AG10803 (cell line): ENCODE data around the gene PNP.
"Not testable (repeated sequence)": the region's sequence is repeated elsewhere in the genome, so short reads cannot be mapped to it uniquely, and the experiment has no call there.

ENCODE experiments used
- DNase-seq: peaks from one replicate; pipeline ENCODE4 v3.0.0; 2010; ENCODE audit warnings: low read depth
- H3K4me3 ChIP-seq: 2 replicates; pipeline ENCODE4 v1.5.1; 2011; ENCODE audit warnings: mild to moderate bottlenecking, low read length, control low read depth
- CTCF ChIP-seq: conservative IDR thresholded peaks from 2 replicates; pipeline ENCODE4 v1.5.1; 2011; ENCODE audit warnings: mild to moderate bottlenecking, low read length, control low read depth, inconsistent platforms

Gene PNP

GRCh38 chr14:20494935-20495766, 25.9 kb downstream of the PNP start:
- TF ChIP-seq CTCF, result no peak
- DNase-seq, result peak; percentile 44
- no peak overlapping the region for H3K4me3 ChIP-seq

- no peak for TF ChIP-seq CTCF
- DNase-seq, result no peak
- no peak overlapping the region for H3K4me3 ChIP-seq
These were observed 29.4 kb downstream of the PNP start for GRCh38 chr14:20498622-20499021.

GRCh38 chr14:20499108-20499507, 29.9 kb downstream of the PNP start:
- no peak overlapping the region for H3K4me3 ChIP-seq
- no peak for TF ChIP-seq CTCF
- no peak for DNase-seq

GRCh38 chr14:20499881-20500280, 30.7 kb downstream of the PNP start:
- TF ChIP-seq CTCF, result no peak
- no peak for DNase-seq
- H3K4me3 ChIP-seq, result no peak overlapping the region

- TF ChIP-seq CTCF, result no peak
- no peak overlapping the region for H3K4me3 ChIP-seq
- peak; percentile 21 for DNase-seq
These were observed 32.1 kb downstream of the PNP start for GRCh38 chr14:20501346-20501745.

- no peak for TF ChIP-seq CTCF
- H3K4me3 ChIP-seq, result no peak overlapping the region
- DNase-seq, result no peak
These were observed 34.7 kb downstream of the PNP start for GRCh38 chr14:20503898-20504297.

- DNase-seq, result not testable (repeated sequence)
These were observed 37.1 kb downstream of the PNP start for GRCh38 chr14:20506276-20506675.

GRCh38 chr14:20506752-20507151, 37.5 kb downstream of the PNP start:
- DNase-seq, H3K4me3 ChIP-seq: not testable (repeated sequence)

More at GRCh38 chr14:20506276-20506675, 37.1 kb downstream of the PNP start:
- H3K4me3 ChIP-seq, result not testable (repeated sequence)

GRCh38 chr14:20507537-20507936, 38.3 kb downstream of the PNP start:
- DNase-seq, H3K4me3 ChIP-seq: not testable (repeated sequence)
